Naive B cell (primary cell): Measurements from ENCODE around the gene CIAO2A. TPM values are rescaled to one million over a fixed set of nuclear protein-coding genes. Genes with fewer than 3 reads are reported as not detected.

Source experiments
- ATAC-seq, 2 donors: fragments of 150-1000 bp; cut with Tn5 transposase; 2 replicates each; pipeline ENCODE4 v1.10.0; 2021; ENCODE audit warnings: low read depth in 2 of 2, mild to moderate bottlenecking in 2 of 2, moderate library complexity in 2 of 2
- DNase-seq: peaks from one replicate; pipeline ENCODE4 v3.0.0; 2022
- H3K27ac Mint-ChIP-seq, 6 donors: one replicate each; pipeline ENCODE4 v1.8.0; 2020 to 2022; ENCODE audit warnings: mild to moderate bottlenecking in 6 of 6, mixed read lengths in 6 of 6, moderate library complexity in 5 of 6, inconsistent platforms in 2 of 6
- H3K27me3 Mint-ChIP-seq, 3 donors: one replicate each; pipeline ENCODE4 v1.8.0; 2021 to 2022; ENCODE audit warnings: mixed read lengths in 3 of 3, mild to moderate bottlenecking in 1 of 3
- H3K36me3 Mint-ChIP-seq, 2 donors: one replicate each; pipeline ENCODE4 v1.8.0; 2020 to 2022; ENCODE audit warnings: mixed read lengths in 2 of 2, inconsistent platforms in 1 of 2, mild to moderate bottlenecking in 1 of 2
- H3K4me1 Mint-ChIP-seq, 3 donors: one replicate each; pipeline ENCODE4 v1.8.0; 2020 to 2022; ENCODE audit warnings: mixed read lengths in 3 of 3, inconsistent platforms in 1 of 3, mild to moderate bottlenecking in 1 of 3, moderate library complexity in 1 of 3
- H3K4me3 Mint-ChIP-seq, 8 donors: one replicate each; pipeline ENCODE4 v1.8.0; 2020 to 2022; ENCODE audit warnings: mild to moderate bottlenecking in 8 of 8, mixed read lengths in 8 of 8, moderate library complexity in 8 of 8, inconsistent platforms in 2 of 8
- H3K9me3 Mint-ChIP-seq, 7 donors: one replicate each; pipeline ENCODE4 v1.8.0; 2020 to 2022; ENCODE audit warnings: mixed read lengths in 7 of 7, mild to moderate bottlenecking in 5 of 7, inconsistent platforms in 2 of 7, moderate library complexity in 1 of 7
- polyA plus RNA-seq, 6 donors: library from polyadenylated mRNA; unstranded; fragments of 300-500 nt; fragmentation: Illumina TruSeq; gene quantifications; one replicate each; pipeline ENCODE4 v1.2.3, GENCODE V29; 2021; ENCODE audit warnings: low read depth in 6 of 6

Gene CIAO2A
- polyA plus RNA-seq, 6 donors from 2014 or later: 260 to 473 (median 320) TPM

DNA sequence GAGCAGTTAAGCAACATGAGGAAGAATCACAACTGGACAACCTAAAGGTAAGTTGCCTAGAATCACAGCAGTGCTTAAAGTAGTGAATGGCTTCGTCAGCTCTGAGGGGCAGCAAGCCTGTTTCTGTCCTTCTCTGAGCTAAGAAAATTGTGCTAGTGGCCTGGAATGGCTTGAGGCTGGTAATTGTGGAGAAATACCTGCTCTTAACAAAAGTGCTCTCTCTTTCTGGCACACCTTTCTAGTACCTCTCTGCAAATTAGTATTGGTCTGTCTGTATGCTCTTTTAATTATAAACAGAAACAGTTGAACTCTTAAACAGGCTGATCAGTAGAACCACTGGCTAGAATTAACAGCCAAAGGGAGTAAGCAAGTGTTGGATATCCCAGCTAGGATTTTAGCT lies 13.7 kb upstream of the CIAO2A start:
- Mint-ChIP-seq H3K36me3 (no peaks in the 10 kb centered on the region), H3K4me3 (peak overlapping the region in 1 of 8 donors; percentile 15), H3K4me1 (peaks cover 41 to 74% (median 57%) of the 10 kb centered on the region in 3 donors), H3K9me3 (no peaks in the 10 kb centered on the region), H3K27me3 (no peaks in the 10 kb centered on the region), H3K27ac (peak overlapping the region in 5 of 6 donors; percentile 13 to 88 (median 49))
- no peak for DNase-seq
- ATAC-seq: no peak

DNA sequence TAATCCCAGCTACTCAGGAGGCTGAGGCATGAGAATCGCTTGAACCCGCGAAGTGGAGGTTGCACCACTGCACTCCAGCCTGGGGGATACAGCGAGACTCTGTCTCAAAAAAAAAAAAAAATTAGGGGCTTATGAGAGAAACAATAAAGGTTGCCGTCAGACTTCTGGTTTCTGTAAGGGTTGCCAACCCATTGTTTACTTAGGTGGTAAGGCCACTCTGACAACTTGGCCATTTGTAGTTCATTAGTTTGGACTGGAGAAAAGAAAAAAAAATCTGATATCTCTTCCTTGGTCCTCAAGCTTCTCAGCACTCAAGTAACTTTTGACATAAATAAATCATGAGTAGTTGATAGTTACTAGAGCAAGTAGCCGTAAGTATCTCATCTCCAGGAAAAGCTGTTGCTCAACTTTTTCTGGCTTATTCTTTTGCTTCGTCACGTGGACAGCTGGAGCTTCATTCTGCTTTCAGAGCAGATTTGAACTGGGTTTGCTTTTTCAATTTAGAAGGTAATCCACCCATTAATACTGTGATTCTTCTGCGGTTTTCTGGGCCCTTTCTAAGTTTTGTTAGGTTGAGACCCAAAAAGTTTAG lies 11.6 kb upstream of the CIAO2A start:
- H3K27me3 Mint-ChIP-seq: no peaks in the 10 kb centered on the region

DNA sequence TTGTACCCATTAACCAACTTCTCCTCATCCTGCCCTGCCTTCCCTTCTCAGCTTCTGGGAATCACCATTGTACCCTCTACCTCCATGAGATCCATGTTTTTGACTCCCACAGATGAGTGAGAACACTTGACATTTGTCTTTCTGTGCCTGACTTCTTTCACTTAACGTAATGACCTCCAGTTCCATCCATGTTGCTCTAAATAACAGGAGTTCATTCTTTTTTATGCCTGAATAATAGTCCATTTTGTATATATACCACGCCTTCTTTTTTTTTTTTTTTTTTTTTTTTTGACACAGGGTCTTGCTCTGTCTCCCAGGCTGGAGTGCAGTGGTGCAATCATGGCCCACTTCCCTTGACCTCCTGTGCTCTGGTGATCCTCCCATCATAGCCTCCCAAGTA lies 8.9 kb upstream of the CIAO2A start:
- H3K4me3 Mint-ChIP-seq: peak overlapping the region in 1 of 8 donors; percentile 6
- H3K36me3 Mint-ChIP-seq: no peaks in the 10 kb centered on the region
- H3K4me1 Mint-ChIP-seq: peaks cover 39 to 73% (median 55%) of the 10 kb centered on the region in 3 donors
- no peaks in the 10 kb centered on the region for H3K9me3 Mint-ChIP-seq
- DNase-seq: no peak
- H3K27me3 Mint-ChIP-seq: no peaks in the 10 kb centered on the region
- no peak for ATAC-seq
- H3K27ac Mint-ChIP-seq: peak overlapping the region in 4 of 6 donors; percentile 29 to 56 (median 45)

More for the DNA sequence above, 11.6 kb upstream of the CIAO2A start:
- Mint-ChIP-seq H3K27ac (peak overlapping the region in 1 of 6 donors; percentile 4), H3K4me1 (peaks cover 32 to 72% (median 52%) of the 10 kb centered on the region in 3 donors), H3K9me3 (no peaks in the 10 kb centered on the region), H3K4me3 (no peak overlapping the region), H3K36me3 (no peaks in the 10 kb centered on the region)
- DNase-seq (no peak), ATAC-seq (no peak)

DNA sequence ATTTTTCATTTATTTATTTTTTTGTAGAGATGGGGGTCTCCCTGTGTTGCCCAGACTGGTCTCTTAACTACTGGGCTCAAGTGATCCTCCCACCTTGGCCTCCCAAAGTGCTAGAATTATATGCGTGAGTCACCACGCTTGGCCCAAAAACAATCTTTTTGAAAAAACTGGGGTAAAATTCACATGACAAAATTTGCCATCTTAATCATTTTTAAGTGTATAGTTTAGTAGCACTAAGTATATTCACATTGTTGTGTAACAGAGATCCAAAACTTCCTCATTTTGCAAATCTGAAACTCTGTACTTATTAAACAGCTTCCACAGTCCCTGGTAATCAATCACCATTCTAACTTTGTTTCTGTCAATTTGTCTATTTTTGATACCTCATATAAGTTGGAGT lies 7.3 kb upstream of the CIAO2A start:
- ATAC-seq: peak; percentile 56 to 75
- H3K9me3 Mint-ChIP-seq: no peaks in the 10 kb centered on the region

DNA sequence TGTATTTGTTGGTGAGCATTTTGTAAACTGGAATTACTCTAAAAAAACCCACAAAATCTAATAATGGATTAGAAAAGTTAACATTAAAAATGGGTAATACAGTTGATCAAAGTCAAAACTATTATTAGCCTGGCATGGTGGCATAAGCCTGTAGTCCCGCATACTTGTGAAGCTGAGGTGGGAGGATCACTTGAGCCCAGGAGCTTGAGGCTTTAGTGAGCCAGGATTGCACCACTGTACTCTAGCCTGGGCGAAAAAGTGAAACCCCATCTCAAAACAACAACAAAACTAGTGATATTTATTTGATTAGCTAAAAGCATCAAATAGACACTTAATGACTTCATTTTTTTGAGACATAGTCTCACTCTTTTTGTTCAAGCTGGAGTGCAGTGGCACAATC lies 5.7 kb upstream of the CIAO2A start:
- Mint-ChIP-seq H3K4me3 (peak overlapping the region in 3 of 8 donors; percentile 24 to 63 (median 50)), H3K36me3 (no peaks in the 10 kb centered on the region), H3K9me3 (no peaks in the 10 kb centered on the region), H3K4me1 (peaks cover 44 to 79% (median 64%) of the 10 kb centered on the region in 3 donors), H3K27ac (peak overlapping the region in 2 of 6 donors; percentile 20 to 91), H3K27me3 (no peaks in the 10 kb centered on the region)
- ATAC-seq (no peak), DNase-seq (no peak)

More for the DNA sequence above, 7.3 kb upstream of the CIAO2A start:
- Mint-ChIP-seq H3K36me3 (no peaks in the 10 kb centered on the region), H3K27ac (peak overlapping the region; percentile 28 to 91 (median 48)), H3K4me1 (peaks cover 39 to 69% (median 54%) of the 10 kb centered on the region in 3 donors), H3K27me3 (no peaks in the 10 kb centered on the region), H3K4me3 (peak overlapping the region in 3 of 8 donors; percentile 36 to 72 (median 55))
- no peak for DNase-seq

DNA sequence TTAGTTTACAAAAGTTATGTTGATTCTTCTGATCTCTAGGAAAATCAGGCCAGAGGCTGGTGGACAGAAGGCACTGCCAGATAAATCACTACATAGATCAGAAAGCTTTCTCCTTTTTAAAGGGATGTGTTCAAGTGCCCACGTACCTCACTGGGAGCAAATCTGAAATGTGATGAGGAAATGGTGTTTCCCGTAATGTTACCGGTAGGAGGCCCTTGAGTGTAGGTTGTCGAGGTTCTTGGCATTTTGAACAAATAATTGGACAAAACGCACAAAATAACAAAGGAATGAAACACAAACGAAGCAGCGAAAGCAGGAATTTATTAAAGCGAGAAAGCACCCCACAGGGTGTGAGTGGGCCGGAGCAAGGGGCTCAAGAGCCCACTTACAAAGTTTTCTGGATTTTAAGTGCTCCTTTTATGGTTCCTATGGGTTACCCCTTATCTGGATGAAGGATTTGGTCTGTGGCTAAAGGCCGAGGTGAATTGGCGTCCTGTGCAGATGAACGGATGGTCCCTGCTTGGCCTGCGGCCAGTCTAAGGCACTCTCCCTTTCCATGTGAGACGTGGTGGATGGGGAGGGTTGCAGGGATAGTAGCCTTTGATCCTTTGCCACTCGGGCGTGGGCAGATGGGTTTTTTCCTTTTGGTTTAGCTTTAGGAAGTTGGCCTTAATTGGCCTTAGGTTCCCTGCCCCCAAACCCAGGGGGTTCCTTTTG lies 3.2 kb upstream of the CIAO2A start:
- H3K27ac Mint-ChIP-seq: peak overlapping the region; percentile 90 to 100 (median 98)

DNA sequence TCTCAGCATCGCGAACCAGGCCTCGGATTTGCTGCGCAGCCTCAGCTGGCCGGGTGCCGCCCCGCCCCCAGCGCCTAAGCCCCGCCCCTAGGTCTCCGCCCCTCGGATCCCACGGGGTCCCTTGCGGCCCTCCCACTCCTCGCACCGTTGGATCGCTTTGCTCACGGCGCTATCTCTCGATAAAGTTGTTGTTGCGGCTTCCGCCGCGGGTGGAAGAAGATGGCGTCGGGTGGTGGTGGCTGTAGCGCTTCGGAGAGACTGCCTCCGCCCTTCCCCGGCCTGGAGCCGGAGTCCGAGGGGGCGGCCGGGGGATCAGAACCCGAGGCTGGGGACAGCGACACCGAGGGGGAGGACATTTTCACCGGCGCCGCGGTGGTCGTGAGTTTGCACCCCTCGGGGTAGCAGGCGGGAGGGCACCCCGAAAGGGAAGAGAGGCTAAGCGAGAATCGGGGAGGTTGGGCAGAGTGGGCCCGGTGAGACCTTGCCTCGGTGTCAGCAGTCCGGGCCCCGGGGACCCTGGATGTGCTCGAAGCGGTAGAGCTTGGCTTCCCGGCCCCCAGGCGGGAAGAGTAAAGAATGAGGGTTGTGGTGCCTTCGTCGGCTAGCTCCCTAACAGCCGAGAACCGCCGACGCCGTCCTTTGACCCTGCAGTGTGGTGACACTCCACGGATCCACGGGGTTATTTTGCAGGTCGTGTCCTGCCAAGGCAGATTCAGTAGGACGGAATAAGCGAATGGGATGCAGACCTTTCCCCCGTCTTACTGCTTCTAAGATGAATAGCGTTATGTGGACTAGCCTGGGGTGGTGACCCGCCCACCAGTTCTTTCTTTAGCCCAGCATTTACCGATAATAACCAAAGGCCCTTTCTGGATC lies 2.4 kb upstream of the CIAO2A start, which contains the start of gene SNX1:
Gene SNX1, plus strand, starts transcription at position 188 of the 873 bp plus-strand sequence. Its CDS starts 32 bp downstream, at position 220.
- Mint-ChIP-seq H3K4me3 (peak within 1 kb of the TSS; percentile 97 to 100 (median 99)), H3K27ac (peak within 1 kb of the TSS; percentile 98 to 100 (median 99))

More for the DNA sequence above, 3.2 kb upstream of the CIAO2A start:
- H3K9me3 Mint-ChIP-seq: no peaks in the 10 kb centered on the region
- H3K4me1 Mint-ChIP-seq: peaks cover 58 to 90% (median 76%) of the 10 kb centered on the region in 3 donors
- peak overlapping the region; percentile 97 to 100 (median 99) for H3K4me3 Mint-ChIP-seq
- H3K27me3 Mint-ChIP-seq: no peaks in the 10 kb centered on the region
- H3K36me3 Mint-ChIP-seq: no peaks in the 10 kb centered on the region
- ATAC-seq: no peak
- DNase-seq: no peak

DNA sequence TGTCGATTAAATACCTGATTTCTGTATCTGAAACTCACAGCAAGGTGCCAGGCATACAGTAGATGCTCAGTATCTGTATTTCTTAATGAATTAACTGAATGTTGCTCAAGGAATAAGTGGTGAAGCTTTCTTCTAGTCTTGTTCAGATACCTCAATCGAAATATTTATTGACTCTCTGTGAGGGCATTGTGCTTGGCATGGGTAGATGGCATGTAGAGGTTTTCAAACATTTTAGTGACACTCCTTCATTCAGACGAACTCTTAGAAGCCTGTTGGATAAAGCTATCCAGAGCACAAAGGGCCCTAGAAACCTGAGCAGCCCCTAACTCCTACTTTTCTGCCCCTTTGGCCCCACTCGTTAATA lies 1.8 kb upstream of the CIAO2A start:
- H3K36me3 Mint-ChIP-seq: no peaks in the 10 kb centered on the region

More for the DNA sequence above, 2.4 kb upstream of the CIAO2A start, which contains the start of gene SNX1:
- ATAC-seq (peak; percentile 65 to 69), DNase-seq (peak; percentile 94)
- Mint-ChIP-seq H3K9me3 (no peaks in the 10 kb centered on the region), H3K4me1 (peaks cover 51 to 86% (median 72%) of the 10 kb centered on the region in 3 donors), H3K27me3 (no peaks in the 10 kb centered on the region), H3K36me3 (no peaks in the 10 kb centered on the region)

DNA sequence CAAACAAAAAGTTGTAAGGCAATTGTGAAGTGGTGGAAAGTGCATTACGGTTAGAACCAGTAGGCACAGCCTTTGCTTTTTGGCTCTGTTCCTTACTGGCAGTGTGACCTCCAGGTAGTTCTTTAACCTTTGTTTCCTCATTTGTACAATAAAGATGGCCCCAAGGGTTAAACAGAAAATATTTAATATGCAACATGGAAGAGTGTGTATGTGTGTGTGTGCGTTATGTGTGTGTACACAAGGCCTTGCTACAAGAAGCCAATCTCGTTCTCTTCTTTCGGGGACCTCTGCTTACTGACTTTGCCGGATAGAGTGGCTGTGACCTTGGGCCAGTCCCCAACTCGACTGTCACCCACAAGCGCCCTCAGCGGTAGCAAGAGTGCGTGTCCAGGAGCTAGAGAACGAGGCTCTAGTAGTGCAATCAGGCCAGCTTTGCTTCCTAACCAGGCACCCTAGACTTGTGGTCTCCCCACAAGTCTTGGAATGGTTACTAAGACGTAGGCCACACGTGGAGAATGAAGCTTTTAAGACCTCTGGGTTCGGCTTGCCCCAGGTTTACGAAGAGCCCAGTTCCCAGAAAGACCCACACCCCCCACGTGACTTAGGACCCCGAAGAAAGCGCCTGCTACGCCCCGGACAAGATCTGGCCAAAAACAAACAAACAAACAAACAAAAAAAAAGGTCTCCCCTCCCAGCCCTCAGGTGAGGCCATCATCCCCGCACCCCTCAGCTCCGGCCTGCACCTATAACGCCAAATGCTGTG lies 593 bp downstream of the CIAO2A start:
- DNase-seq (peak; percentile 43), ATAC-seq (peak in 1 of 2 donors; percentile 6)
- Mint-ChIP-seq H3K9me3 (no peaks in the 10 kb centered on the region), H3K4me1 (peaks cover 59 to 89% (median 77%) of the 10 kb centered on the region in 3 donors), H3K36me3 (peaks cover 0 to under 1% of the 10 kb centered on the region in 2 donors), H3K27me3 (no peaks in the 10 kb centered on the region), H3K27ac (peak overlapping the region; percentile 98 to 100 (median 99)), H3K4me3 (peak overlapping the region; percentile 97 to 100 (median 100))

More for the DNA sequence above, 1.8 kb upstream of the CIAO2A start:
- DNase-seq: no peak
- no peak for ATAC-seq
- peak overlapping the region; percentile 97 to 100 (median 99) for H3K4me3 Mint-ChIP-seq
- peaks cover 57 to 86% (median 74%) of the 10 kb centered on the region in 3 donors for H3K4me1 Mint-ChIP-seq
- H3K27me3 Mint-ChIP-seq: no peaks in the 10 kb centered on the region
- H3K9me3 Mint-ChIP-seq: no peaks in the 10 kb centered on the region
- H3K27ac Mint-ChIP-seq: peak overlapping the region; percentile 98 to 100 (median 99)

DNA sequence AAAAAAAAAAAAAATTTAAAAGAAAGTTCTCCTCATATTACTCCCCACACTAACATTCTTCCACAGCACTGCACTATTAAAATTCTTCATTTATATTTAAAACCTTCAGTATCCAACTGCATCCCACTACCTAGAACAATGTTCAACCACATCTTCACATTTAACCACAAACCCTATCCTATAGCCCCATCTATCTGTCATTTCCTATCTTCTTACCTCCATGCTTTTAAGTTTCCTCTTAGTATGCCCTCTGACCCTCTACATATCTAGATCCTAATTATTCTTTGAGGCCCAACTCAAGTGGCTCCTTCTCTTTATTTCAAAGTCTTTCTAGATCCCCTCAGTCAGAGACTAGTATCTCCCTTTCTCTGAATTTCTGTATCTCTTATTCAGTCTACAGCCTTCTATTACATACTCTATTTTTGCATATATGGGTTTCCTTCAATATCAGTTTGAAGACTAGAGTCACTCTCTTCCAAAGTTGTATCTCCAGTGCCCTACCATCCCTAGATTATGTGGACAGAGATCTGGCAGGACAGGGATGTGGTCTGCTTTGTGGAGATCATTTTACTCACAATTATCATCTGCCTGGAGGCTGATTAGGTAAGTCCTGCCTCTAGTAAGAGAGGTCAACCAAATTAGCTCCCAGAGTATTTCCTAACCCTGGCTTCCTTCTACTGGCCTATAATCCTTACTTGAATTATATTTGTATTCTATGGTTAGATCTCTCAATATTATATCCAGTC lies 1.4 kb downstream of the CIAO2A start:
- Mint-ChIP-seq H3K4me1 (peaks cover 55 to 88% (median 69%) of the 10 kb centered on the region in 3 donors), H3K27me3 (no peaks in the 10 kb centered on the region), H3K36me3 (peaks cover 0 to 5% of the 10 kb centered on the region in 2 donors), H3K4me3 (peak overlapping the region; percentile 97 to 100 (median 100)), H3K9me3 (peaks cover 0 to 2% (median 0%) of the 10 kb centered on the region in 7 donors), H3K27ac (peak overlapping the region; percentile 87 to 100 (median 99))
- no peak for ATAC-seq
- no peak for DNase-seq

DNA sequence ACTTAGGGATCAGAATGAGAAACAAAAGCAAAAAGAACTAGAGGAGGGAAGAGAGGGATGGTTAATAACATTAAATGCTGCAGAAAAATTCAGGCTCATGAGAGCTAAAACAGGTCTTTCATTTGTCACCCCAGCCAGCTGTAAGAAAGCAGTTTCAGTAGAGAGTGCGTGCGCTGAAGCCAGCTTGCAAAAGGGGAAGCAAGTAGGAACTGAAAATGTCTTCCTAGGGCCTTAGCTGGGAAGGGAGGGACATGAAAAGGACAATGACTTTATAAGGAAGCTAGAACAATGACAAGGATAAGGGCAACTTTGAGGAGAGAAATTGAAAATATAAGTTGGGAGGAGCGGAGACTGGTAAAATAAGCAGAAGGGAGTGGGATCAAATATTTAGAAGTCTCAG lies 3.1 kb downstream of the CIAO2A start:
- ATAC-seq (no peak), DNase-seq (peak; percentile 48)
- peak overlapping the region; percentile 84 to 100 (median 98) for H3K27ac Mint-ChIP-seq
- H3K9me3 Mint-ChIP-seq: peaks cover 0 to 2% (median 0%) of the 10 kb centered on the region in 7 donors
- H3K4me3 Mint-ChIP-seq: peak overlapping the region; percentile 60 to 89 (median 82)
- peaks cover 43 to 76% (median 53%) of the 10 kb centered on the region in 3 donors for H3K4me1 Mint-ChIP-seq
- no peaks in the 10 kb centered on the region for H3K27me3 Mint-ChIP-seq
- peaks cover 0 to 5% of the 10 kb centered on the region in 2 donors for H3K36me3 Mint-ChIP-seq
